CD4-positive, alpha-beta T cell treated with Interleukin-10 for 1 hour (primary cell): ENCODE results near the gene ARL2BP.

Experiments used
- DNase-seq: peaks from one replicate; pipeline ENCODE4 v3.0.0-alpha.2; 2020

ARL2BP gene

GRCh38 chr16:57236022-57236350, 9.1 kb upstream of the ARL2BP start:
- no peak for DNase-seq

GRCh38 chr16:57238682-57239081, 6.4 kb upstream of the ARL2BP start:
- no peak for DNase-seq

GRCh38 chr16:57239107-57239506, 6.0 kb upstream of the ARL2BP start:
- no peak for DNase-seq

- DNase-seq, result no peak
Measured at GRCh38 chr16:57240851-57241250, 4.2 kb upstream of the ARL2BP start.

DNA sequence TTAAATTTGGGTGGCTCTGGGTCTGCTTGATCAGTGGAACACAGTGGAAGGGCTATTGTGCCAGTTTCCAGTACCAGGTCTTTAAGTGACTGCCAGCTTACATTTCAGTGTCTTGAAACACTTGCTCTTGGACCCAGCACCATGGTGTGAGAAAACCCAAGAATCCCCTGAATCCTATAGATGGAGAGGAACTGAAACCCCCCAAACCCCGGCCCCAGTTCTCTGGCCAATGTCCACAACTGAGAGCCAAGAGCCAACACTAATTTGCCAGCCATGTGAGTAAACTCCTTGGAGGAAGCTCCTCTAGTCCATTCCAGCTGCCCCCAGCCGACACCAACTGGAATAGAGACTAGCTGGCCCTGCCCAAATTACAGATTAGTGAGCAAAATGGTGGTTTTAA, 2.4 kb upstream of the ARL2BP start:
- no peak for DNase-seq

GRCh38 chr16:57244463-57244766, 644 bp upstream of the ARL2BP start:
- no peak for DNase-seq

GRCh38 chr16:57245472-57246113, 534 bp downstream of the ARL2BP start:
- no peak for DNase-seq

DNA sequence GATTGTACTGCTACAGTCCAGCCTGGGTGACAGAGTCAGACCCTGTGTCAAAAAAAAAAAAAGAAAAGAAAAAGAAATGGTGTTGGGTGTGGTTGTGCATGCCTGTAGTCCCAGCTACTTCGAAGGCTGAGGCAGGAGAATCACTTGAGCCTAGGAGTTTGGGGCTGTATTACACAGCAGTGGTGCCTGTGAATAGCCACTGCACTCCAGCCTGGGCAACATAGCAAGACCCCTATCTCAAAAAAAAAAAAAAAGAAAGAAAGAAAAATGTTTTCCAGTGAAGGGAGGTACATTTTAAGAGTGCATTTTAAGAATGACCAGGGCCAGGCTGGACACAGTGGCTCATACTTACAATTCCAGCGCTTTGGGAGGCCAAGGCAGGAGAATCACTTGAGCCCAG, 6.3 kb downstream of the ARL2BP start:
- DNase-seq, result no peak

- no peak for DNase-seq
Measured at GRCh38 chr16:57252148-57252721, 7.2 kb downstream of the ARL2BP start.

DNA sequence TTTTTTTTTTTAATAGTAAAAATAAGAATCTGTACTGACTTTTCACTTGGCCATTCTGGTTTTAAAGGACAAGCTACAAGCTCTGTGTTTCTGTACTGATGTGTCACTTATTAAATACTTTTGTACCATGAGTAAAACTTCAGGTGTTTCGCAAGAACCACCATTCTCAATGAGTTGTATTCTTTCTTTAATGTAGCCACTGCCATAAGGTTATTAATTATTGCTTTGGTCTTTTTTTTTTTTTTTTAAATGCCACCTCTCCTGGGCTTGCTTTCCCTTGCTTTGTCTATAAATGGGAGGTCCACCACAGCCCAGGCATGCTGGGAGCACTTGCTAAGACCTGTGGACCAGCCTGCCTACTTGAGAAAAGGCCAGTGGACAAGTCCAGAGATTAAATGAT, 8.4 kb downstream of the ARL2BP start:
- DNase-seq, result no peak

- no peak for DNase-seq
Measured at GRCh38 chr16:57255686-57256415, 10.8 kb downstream of the ARL2BP start.

DNA sequence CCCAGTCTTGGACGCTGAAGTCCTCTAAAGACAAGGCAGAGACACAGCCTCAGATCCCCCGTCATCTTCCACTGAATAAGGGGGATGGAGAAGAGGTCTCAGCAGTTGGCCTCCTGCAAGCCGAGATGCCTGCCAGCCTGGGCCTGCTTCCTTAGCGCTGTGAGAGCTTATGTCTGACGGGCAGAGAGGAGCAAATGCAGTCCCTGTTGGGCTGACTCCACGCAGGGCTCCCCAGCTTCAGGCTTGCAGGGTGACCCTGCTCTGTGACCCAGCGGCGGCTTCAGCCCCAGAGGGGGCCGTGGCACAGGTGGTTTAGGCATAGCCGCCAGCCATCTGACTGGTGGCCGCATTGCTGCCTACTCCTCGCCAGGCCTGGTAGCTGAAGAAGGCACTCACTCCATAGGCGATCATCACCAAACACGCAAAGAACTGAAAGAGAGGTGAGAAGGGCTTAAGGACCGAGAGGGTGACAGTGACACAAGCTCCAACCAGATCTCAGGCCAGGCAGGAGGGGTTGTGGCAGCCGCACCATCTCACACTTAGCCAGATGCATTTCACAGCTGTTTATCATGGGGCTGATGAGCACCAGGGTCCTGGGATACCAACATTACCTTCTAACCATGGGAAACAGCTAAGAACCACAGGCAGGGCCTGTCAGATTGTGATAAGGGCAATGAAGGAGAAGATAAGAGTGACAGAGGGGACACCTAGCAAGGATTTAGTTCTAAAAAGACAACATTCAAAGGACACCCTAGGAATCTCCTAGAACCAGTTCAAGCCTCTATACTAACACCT, 11.7 kb downstream of the ARL2BP start:
- no peak for DNase-seq

DNA sequence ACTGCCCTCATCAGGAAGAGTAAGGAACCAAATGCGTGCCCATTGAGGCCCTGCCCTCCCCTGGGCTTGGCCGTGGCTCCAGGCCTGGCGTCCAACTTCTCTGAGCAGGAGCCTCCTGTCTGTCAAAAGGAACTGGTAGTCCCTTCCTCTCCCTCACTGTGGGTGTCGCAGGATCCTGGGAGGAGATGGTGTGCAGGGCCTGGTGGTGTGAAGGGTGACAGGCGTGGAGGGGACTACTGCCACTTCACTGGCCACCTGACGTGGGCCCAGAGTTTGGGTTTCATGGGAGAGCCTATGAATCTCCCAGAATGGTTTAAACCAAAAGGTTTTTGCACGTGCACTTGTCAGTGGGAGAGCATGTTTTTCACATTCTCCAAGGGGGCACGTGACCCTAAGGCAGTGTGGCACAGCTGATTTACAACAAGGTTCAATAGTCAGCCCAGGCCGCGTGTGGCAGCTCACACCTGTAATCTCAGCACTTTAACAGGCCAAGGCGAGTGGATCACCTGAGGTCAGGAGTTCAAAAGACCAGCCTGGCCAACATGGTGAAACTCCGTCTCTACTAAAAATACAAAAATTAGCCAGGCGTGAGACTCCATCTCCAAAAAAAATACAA, 12.5 kb downstream of the ARL2BP start:
- DNase-seq, result no peak

DNA sequence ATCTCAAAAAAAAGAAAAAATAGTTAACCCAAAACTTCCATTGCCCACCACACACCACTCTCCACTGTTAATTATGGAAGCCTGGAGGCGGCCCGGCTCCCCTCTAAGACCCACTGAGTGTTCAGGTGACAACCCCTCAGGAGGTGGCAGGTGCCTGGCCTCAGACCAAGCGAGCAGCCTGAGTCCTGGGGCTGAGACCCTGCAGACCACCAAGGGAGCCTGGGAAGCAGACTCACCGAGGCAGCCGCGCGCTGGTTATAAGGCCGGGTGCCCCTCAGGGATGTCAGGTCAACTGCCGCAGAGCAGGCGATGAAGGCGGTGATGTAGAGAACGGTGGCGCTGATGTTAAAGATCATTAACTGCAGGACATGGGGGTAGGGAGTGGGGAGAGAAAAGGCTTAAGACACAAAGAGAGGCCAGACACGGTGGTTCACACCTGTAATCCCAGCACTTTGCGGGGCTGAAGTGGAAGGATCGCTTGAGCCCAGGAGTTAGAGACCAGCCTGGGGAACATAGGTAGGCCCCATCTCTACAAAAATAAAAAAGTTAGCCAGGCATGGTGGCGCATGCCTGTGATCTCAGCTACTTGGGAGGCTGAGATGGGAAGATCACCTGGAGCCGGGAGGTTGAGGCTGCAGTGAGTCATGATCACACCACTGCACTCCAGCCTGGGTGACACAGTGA, 13.3 kb downstream of the ARL2BP start:
- DNase-seq, result no peak

- DNase-seq, result no peak
Measured at GRCh38 chr16:57258910-57259475, 13.9 kb downstream of the ARL2BP start.

GRCh38 chr16:57260294-57260929, 15.4 kb downstream of the ARL2BP start:
- DNase-seq, result peak; percentile 25

DNA sequence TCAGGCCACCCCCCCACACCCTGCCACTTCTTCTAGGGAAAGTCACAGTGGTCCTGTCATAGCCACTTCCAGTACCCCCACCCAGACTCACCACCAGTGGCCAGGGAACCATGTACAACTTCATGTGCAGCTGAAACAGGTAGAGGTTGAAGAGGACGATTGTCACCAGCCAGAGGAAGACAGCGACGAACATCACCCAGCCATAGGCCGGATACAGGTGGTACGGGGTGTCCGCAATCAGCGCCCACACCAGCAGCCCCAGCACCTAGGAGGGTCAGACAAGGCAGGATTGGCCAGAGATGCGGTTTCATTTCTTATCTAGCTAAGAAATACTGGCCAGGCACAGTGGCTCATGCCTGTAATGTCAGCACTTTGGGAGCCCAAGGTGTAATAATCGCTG, 16.7 kb downstream of the ARL2BP start:
- no peak for DNase-seq

- DNase-seq, result no peak
Measured at GRCh38 chr16:57262841-57263540, 17.9 kb downstream of the ARL2BP start.

GRCh38 chr16:57263541-57264351, 18.7 kb downstream of the ARL2BP start:
- no peak for DNase-seq

DNA sequence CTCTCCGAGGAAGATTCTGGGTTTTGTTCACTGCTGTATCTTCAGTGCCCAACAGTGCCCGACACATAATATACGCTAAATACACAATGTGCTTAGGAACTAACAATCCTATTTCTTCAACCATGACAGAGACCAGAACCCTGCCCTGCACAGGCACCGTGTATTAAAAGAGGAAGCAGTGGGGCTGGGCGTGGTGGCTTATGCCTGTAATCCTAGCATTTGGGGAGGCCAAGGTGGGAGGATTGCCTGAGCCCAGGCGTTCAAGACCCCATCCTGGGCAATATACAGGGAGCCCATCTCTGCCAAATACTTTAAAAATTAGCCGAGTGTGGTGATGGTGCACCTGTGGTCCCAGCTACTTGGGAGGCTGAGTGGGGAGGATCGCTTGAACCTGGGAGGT, 19.3 kb downstream of the ARL2BP start:
- DNase-seq, result no peak
